Body of pancreas (tissue), 4 donors: ENCODE data around the gene SF3B5.

Source experiments
- POLR2A ChIP-seq, 3 donors: fragments of 450-650 bp; IDR thresholded peaks; one replicate each; pipeline ENCODE4 v1.6.1; 2016; ENCODE audit warnings: antibody characterized with exemption in 3 of 3, mild to moderate bottlenecking in 2 of 3
- TF ChIP-seq, protein P1 (sequence below), 7 experiments: fragments of 450-650 bp in 4 of 7; fragments of 200-600 bp in 3 of 7; sonication (generic) in 3 of 7; IDR thresholded peaks; one replicate each; pipeline ENCODE4 v1.5.1; 2016 to 2019; ENCODE audit warnings: antibody characterized with exemption in 7 of 7

DNA sequence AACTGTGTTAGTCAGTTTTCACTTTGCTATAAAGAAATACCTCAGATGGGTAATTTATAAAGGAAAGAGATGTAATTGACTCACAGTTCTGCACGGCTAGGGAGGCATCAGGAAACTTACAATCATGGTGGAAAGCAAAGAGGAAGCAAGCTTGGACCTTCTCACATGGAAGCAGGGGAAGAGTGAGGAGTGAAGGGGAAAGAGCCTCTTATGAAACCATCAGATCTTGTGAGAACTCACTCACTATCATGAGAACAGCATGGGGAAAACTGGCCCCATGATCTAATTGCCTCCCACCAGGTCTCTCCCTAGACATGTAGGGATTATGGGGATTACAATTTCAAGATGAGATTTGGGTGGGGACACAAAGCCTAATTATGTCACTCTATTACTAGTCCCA is 46.0 kb downstream of the SF3B5 start:
- TF ChIP-seq, protein P1, sequence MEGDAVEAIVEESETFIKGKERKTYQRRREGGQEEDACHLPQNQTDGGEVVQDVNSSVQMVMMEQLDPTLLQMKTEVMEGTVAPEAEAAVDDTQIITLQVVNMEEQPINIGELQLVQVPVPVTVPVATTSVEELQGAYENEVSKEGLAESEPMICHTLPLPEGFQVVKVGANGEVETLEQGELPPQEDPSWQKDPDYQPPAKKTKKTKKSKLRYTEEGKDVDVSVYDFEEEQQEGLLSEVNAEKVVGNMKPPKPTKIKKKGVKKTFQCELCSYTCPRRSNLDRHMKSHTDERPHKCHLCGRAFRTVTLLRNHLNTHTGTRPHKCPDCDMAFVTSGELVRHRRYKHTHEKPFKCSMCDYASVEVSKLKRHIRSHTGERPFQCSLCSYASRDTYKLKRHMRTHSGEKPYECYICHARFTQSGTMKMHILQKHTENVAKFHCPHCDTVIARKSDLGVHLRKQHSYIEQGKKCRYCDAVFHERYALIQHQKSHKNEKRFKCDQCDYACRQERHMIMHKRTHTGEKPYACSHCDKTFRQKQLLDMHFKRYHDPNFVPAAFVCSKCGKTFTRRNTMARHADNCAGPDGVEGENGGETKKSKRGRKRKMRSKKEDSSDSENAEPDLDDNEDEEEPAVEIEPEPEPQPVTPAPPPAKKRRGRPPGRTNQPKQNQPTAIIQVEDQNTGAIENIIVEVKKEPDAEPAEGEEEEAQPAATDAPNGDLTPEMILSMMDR (IDR thresholded peaks at IDR 0.05) = no peak
- TF ChIP-seq POLR2A (IDR thresholded peaks at IDR 0.05) = no peak
